AG20443 (cell line): ENCODE results near the gene MGAT3.
A peak's percentile ranks its signal among the peaks of the same experiment; 100 is the strongest.

Experiments used
- DNase-seq: peaks from one replicate; pipeline ENCODE4 v3.0.0; 2012; ENCODE audit warnings: low spot score, mixed read lengths

Gene MGAT3

DNA sequence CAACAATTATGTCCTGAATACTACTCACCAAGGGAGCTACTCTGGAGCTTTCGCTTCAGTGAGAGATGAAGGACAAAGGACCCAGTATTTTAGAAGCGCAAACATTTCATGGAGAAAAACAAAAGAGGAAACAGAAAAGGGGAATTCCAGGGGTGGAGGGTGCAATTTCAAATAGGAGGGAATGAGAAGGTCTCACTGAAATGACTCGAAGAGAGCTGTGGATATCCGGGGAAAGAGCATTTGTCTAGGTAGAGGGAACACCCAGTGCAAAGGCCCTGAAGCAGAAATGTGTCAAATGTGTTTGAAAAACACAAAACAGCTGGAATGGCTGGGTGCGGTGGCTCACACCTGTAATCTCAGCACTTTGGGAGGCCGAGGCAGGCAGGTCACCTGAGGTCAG, 73.3 kb downstream of the MGAT3 start:
- DNase-seq: no peak

DNA sequence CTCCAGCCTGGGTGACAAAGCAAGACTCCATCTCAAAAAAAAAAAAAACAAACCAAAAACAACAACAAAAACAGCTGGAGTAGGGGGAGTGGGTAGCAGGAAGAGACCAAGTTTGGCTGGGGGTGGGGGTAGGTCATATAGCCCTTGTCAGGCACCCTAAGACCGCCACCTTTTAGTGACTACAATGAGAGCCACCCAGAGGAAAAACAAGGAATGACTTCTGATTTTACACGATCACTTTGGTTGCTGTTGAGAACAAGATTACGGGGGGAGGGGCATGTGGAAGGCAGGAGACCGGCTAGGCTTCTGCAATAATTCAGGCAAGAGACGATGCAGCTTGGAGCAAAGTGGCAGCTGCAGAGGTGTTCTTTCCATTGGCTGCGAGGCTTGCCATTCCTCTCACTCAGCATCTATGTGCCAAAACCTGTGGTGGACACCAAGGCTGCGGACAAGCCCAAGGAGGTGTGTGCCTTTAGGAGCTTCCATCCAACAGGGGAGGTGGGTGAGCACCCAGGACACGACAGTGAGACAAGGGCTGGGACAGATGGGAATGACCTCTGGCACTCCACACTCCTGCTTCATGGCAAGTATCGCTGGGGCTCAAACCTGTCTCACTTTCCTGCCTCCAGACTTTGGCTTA, 74.0 kb downstream of the MGAT3 start:
- peak; percentile 38 for DNase-seq

DNA sequence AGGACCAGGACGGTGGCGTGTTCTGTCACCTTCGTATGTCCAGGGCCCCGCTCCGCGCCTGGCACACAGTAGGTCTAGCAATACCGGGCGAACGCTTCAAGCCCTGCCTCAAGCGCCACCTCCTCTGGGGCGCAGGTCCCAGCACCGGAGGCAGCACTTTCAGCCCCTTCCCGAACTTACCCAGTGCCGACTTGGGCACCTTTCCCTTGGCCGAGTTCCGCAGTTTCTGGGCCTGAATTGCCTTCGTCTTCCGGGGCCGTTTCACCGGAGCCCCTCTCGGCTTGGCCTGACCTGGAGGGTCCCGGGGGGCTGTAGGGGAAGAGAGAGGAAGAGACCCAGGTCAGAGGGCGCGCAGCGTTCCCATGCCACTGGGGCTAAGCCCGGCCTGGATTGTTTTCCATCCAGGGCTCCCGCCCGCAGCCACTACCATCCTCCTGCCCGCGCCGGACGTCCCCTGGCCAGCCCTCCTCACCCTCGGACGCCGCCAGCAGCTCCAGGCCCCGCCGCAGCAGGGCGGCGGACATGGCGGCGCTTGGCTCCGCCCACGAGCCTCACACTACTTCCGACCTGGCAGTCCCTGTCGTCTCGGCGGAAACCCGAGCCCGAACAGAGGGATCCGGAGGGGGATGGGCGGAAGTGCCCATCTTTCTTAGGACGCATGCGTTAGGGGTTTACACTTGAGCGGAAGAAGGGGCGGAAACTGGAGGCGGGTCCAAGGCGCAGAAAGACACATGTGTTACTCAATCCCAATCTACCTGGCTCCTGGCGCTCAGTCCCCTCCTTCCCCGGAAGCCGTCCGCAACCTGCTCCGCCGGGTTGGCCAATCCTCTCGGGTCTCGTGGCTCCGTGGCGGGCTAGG, 75.6 kb downstream of the MGAT3 start, which contains the start of gene RPS19BP1:
TSS of gene RPS19BP1 (minus strand) at position 534 of the 859 bp plus-strand sequence. CDS start at position 524, 10 bp downstream.
- peak; percentile 96 for DNase-seq

DNA sequence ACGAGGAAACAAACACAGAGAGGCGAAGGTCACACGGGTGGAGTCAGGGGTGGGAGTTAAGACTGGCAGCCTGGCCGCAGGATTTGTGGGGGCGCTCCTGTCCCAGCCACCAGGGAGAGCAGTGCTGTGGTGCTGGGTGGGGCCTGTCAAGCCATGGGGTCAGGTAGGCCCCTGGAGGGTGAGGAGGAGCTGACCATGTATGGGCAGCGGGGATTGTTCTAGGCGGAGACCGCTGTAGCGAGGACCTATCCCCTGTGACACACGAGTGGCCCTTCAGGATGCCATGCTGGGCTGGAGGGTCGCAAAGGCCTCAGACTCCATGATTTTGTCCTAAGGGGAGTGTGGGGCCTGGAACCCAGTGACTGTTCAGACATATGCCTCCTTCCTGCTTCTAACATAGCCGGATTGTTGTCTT, 77.3 kb downstream of the MGAT3 start:
- DNase-seq: no peak

DNA sequence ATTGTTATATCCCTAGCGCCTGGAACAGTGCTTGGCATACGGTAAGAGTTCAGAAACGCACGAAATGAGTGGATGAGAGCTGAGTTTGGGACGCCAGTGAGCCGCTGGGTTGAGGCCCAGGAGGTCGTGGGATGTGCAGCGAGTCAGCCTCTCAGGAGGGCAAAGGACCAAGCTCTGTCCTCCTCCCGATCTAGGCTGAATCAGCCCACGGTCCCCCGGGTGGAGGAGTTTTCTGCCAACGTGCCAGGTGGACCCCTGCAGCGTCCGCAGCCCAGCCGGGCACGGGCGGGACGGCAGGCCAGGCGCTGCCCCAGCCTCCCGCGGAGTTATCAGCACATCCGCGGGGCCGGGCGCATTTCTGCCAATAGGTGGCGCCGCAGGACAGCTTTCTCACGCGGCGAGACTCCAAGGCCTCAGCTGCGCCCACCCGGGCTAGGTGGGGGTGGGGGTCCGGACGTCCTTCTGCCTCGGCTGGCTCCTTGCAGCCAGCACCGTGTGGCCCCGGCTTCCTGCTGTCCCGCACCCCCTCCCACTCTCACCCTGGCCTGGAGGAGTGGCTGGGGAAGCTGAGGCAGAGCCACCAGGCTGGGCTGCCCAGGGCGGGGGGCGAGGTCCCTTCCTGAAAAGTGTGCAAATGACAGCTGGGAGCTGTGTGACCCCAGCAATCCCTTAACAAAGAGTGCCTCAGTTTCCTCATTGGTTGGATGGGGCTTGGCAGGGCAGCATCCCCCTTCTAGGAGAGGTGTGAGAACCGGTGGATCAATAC, 78.0 kb downstream of the MGAT3 start:
- peak; percentile 90 for DNase-seq

DNA sequence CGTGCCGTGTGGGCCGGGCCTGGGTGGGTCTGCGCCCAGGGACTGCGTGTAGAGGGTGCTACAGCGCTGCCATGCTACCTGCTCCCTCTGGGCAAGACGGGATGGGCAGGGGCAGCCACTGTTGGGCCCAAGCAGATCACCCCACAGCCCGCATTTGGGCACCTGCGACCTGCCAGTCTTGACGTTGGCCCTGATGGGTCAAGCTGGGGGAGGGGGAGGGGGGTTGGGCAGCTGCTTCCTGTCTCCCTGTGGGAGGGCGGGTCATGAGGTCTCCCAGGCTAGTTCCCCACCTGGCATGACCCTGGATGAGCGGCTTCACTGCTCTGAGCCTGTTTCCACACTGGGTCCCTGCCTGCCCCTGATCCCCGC, 78.5 kb downstream of the MGAT3 start:
- DNase-seq: no peak

DNA sequence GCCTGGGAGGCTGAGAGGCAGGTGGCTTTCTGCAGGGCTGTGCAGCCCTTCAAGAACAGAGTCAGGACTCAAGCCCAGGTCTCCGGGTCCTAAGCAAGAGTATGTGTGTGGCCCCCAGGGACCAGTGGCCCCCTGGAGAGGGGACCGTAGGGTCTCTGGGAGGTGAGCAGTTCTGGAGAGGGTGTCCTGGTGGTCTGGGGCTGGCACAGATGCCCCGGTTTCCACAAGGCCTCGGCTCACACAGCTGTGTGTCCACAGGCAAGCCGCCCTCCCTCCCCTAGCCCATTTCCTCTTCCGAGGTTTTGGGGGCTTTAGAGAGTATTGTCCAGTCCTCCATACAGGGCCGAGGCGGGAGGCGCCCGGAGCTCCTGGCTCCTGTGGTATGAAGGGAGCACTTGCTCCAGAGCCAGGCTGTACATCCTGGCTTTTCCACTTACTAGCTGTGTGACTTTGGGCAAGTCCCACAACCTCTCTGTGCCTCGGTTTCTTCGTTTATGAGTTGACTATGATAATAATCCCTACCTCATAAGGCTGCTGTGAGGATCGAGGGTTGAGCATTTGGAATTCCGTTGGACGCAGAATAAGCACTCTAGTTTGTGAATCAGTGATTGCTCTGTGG, 79.1 kb downstream of the MGAT3 start:
- no peak for DNase-seq

DNA sequence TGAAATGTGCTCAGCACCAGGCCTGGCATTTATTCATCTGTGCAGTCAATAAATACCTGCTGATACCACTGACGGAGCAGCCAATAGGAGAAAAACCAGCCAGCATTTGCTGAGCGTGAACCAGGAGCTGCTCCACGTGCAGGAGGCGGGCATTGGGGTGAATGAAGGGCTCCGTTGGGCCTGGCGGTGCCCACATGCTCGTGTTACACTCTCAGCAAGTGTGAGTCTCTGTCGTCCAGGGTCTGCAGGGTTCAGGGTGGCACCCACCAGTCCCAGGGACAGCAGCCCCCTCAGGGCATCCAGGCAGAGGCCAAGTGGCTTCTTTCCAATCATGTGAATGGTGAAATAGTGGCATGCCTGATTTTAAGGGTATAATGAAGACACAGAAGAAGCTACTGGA, 79.9 kb downstream of the MGAT3 start:
- no peak for DNase-seq

DNA sequence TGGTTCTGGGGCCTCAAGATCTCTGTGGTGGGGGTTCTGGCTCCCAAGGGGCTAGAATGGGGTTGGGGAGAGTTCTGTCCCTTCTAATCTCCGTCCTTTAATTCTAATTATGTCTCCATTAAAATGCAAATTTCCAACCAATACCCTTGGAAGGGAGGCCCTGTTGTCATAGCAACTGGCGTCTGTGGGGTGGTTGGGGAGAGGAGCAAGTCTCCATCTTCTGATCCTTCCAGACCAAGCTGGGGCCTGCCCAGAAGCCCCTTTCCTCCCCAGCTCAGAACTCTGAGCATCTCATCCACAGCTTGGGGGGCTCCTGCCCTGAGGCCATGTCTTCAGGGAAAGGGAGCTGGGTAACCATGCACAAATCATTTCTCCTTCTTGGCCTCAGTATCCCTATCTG, 81.2 kb downstream of the MGAT3 start:
- no peak for DNase-seq
